HG03469 (cell line): Measurements from ENCODE around the gene ADAMTS19.
"Not testable (repeated sequence)": the region's sequence is repeated elsewhere in the genome, so short reads cannot be mapped to it uniquely, and the experiment has no call there.

ENCODE experiments used
- ATAC-seq: cut with Tn5 transposase; IDR thresholded peaks from one replicate; pipeline ENCODE4 v1.9.1; 2021; ENCODE audit warnings: mild to moderate bottlenecking, moderate library complexity, moderate number of reproducible peaks; ENCODE audit not compliant: unreplicated experiment

The ADAMTS19 gene

DNA sequence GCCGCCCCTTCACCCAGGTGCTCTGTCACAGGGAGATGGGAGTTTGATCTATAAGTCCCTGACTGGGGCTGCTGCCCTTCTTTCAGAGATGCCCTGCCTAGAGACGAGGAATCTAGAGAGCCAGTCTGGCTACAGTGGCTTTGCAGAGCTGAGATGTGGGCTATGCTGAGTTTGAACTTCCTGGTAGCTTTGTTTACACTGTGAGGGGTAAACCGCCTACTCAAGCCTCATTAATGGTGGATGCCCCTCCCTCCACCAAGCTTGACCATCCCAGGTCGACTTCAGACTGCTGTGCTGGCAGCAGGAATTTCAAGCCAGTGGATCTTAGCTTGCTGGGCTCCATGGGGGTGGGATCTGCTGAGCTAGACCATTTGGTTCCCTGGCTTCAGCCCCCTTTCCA lies 124.4 kb downstream of the ADAMTS19 start:
- not testable (repeated sequence) for ATAC-seq

DNA sequence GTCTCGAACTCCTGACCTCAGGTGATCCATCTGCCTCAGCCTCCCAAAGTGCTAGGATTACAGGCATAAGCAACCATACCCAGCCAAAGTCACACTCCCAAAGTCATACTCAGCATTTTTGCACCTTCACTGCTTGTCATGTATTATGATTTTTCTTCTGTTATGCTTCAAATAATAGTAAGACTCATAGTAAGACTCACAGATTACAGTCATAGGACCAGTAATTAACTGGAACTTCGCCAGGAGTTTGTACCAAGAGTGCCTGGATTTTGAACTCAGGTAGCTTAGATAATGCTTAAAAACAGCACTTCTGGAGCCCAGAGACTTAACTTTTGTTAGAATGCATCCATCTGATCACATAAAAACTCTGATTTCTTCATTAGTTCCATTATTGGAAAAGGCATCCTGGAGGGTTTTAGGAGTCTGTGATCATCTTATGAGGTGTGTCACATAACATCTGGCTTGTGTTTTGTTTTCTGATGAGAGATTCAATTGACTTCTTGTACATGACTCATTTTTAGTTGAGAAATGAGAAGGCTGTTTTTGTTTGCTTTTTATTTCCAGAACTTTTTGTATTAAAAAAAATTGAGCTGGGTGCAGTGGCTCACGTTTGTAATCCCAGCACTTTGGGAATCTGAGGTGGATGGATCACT lies 131.5 kb downstream of the ADAMTS19 start:
- no peak for ATAC-seq

DNA sequence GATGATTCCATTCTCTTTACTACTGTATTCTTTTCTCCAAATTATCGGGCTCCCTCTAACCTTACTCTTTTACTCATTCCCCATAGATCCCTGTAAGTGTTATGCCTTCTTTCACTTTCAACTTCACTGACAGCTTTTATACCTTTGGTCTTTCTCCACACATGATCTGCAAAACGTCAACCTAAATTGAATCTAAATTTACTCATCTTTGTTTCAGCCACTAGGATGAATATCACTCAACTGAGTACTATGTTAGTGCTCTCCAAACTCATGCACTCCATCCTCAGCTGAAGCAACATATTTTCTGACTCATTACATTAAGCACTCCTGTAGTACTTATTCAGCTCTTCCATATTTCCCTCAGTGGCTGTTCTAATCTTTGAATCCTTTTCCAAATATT lies 133.4 kb downstream of the ADAMTS19 start:
- no peak for ATAC-seq

DNA sequence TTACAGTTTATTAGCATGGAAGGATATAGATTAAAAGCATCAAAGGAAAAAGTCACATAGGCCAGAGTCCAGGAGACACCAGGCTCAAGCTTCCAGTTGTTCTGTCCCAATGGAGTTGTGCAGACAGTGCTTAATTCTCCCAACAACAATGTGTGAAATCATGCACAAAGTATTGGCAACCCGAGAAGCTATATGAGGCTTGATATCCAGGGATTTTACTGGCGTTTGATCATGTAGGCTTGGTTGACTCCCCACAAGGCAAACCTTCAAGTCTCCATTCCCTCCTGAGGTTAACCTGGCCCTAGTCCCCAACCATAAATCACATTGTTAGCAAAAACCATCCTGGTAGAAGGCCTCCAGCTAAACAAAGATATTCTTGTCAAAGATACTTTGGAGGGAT lies 141.5 kb downstream of the ADAMTS19 start:
- no peak for ATAC-seq

DNA sequence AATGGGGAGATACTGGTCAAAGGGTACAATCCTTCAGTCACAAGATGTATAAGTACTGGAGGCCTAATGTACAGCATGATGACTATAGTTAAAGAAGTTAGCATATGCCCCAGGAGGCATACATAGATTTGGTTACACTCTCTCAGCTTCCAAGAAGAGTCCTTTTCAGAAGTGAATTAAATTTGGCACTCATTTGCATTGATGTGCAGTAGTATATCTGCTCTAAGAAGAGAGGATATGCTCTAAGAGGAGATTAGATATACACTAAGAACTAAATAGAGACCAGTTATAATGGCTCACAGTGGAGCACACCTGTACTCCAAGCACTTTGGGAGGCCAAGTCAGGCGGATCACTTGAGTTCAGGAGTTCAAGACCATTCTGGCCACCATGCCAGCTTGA lies 148.3 kb downstream of the ADAMTS19 start:
- ATAC-seq: no peak

DNA sequence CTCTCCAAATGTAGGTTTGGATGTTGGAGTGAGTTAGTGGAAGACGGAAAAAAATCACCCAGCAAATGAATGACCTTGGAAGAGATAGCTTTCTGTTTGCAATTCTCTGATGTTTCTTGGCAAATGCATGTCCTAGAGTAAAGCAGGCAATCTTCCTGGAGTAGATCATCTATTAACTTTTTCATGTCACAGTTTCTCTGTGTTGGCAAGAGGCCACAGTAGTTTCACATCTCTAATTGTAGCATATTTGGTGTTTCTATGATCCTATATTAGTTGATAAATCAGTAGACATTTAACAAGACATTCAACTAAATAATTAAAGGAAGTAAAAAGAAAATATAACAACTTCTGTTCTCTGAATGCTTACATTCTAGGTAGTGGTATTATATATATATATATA lies 149.6 kb downstream of the ADAMTS19 start:
- peak; percentile 72 for ATAC-seq

DNA sequence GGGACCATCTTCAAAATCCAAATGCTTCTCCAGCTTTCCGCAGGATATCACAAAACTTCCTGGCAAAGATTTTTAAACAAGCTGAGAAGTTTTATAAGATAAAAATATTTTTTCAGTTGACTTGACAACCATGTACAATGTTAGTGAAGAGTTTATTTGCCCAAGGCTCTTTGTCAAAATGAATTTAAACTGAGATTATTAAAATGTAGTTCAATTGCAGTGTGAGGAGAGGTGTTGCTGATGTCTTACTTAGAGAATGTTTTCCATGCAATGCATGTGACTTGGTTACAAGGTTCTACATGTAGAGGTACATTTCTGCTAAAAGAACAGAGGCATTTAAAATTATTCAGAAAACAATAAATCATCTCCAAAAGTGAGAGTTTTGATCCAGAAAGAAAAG lies 156.4 kb downstream of the ADAMTS19 start:
- ATAC-seq: no peak

DNA sequence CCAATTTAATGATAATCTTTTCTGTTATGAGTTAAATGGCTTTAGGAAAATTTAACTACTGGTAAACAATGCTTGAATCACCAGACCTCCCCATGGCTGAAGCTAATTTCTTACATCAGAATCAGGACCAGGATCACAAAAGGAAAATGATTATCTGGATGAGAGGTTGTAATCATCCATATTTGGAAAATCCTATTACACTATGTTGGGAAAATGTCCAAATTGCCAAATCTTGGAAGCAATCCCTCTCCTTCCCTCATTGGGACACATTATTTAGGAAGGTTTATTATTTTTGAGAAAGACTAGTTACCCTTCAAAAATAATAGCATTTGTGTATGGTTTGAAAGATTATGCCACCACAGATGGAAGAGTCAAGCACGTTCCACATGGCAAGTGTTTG lies 157.1 kb downstream of the ADAMTS19 start:
- no peak for ATAC-seq

DNA sequence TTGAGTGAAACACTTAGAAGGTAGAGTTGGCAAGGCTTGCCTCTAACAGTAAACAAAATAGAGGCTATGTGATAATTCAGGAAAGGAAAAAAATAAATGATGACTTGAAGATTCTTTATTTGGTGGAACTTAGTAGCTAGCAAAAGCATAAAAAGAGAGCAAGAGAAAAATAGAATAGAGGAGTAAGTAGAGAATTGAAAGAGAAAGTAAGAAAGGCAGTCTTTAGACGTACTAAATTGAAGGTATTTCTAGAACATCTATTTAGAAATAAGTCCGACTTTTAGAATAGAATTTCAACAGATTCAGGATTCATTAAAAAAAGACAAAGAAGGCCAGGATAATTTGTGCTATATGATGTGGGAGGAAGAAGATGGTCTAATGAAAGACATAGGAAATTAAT lies 159.7 kb downstream of the ADAMTS19 start:
- ATAC-seq: no peak

DNA sequence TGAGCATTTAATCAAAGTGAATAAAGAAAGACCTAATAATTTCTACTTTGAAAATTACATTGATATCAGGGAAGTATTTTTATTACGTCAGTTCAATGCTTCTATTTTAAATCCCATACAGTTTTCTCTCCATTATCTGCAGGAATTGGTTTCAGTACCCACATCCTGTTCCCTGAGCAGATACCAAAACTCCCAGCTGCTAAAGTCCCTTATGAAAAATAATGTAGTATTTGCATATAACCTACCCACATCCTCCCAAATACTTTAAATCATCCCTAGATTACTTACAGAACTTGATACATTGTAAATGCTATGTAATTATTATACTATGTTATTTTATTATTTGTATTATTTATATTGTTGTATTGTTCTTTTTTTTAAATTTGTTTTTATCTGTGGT lies 162.4 kb downstream of the ADAMTS19 start:
- ATAC-seq: no peak

DNA sequence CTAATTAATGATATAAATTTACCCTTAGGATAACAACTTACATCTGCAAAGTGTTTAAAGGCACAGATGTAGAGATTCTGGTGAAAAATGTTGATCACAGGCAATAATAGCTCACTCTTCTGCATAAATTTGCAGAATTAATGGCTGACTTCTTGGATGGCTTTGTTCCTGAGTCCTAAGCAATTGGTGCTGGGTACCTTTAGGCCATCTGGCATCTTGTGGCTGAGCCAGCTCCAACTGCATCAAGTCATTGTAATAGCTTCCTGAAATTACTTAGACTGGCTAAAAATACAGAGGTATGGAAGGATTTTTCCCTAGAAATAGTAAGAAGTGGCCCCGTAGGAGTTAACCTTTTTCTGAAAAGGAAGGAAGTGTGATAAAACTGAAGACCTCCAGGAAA lies 169.5 kb downstream of the ADAMTS19 start:
- ATAC-seq: no peak

DNA sequence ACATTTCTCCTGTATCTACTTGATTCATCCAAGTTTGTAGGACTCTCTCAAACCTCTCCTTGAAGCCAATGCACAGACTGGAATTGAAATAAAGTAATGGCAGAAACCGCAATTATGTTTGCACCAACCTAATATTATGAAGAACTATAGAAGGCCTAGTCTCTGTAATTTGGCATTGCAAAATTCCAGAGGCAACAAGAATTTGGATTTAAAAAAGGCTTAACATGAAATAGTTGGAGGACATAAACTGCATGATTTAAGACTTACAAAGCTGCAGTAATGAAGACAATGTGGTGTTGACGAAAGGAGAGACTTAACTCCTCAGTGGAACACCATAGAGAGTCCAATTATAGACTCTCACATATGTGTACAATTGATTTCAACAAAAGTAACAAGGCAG lies 170.0 kb downstream of the ADAMTS19 start:
- no peak for ATAC-seq

DNA sequence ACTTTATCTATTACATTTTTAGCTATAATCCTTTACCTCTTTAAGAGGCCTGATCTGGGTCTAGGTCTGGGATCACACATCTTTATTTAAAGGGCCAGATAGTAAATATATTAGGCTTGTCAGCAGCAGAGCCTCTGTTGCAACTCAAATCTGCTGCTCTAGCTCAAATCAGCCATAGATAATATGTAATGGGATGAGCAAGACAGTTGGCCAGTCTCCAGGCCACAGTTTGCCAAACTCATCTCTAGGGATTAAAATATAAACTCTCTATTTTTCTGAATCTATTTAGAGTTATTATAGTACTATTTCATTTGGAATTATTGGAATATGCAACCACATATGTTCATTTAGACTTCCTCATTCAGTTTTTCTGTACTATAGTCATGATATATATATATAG lies 171.9 kb downstream of the ADAMTS19 start:
- no peak for ATAC-seq

DNA sequence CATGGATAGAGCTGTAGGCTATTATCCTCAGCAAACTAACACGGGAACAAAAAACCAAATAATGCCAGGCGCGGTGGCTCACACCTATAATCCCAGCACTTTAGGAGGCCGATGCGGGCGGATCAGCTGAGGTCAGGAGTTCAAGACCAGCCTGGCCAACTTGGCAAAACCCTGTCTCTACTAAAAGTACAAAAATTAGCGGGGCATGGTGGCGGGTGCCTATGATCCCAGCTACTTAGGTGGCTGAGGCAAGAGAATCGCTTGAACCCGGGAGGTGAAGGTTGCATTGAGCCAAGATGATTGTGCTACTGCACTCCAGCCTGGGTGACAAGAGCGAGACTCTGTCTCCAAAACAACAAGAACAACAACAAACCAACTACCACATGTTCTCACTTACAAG lies 177.4 kb downstream of the ADAMTS19 start:
- not testable (repeated sequence) for ATAC-seq

DNA sequence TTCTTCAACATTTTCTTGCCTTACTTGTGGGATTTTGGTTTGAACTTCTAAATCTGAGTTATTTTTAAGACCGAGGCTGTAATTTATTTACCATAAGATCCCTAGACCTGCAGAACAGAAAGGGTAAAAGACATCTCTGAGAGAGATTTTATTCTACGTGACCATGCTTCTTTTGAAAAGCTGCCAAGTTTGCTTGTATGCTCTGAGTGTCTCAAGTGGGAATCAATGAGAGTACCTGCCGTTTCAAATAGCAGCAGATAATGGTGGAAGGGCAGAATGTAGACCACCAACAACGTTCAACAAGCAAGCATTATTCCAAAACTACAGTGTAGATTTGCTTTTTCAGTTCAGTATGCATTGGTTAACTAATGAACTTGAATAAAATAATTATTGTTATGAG lies 179.2 kb downstream of the ADAMTS19 start:
- no peak for ATAC-seq

DNA sequence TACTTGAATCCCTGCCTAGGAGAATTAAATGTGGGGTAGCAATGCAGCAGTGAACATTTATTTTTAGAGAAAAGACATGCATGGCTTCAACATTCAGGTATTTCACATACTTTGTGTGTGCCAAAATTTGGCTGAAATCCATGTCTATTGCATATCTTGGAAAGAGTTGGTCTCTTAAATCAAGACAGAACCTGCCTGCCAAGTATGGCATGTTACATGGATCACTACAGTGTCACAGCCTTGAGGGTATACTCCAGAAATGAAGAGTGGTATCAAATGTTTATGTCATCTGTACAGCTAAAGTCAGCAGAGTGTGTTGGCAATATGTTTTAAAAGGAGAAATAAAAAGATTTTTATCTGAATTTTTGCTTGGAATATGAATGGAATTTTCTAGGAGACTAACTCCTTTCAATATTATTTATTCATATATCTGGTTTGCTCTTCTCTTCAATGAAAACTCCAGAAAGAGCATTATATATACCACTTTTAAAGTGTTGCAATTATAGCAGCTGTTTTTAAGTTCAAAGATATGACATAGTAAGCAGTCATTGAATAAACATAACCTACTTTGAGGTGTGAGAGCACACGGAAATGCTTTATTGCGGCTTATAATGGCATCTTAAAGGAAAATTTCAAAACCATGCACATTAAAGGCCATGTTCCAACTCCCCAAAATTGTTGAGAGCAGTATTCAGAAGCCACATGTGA lies 192.4 kb downstream of the ADAMTS19 start:
- no peak for ATAC-seq

DNA sequence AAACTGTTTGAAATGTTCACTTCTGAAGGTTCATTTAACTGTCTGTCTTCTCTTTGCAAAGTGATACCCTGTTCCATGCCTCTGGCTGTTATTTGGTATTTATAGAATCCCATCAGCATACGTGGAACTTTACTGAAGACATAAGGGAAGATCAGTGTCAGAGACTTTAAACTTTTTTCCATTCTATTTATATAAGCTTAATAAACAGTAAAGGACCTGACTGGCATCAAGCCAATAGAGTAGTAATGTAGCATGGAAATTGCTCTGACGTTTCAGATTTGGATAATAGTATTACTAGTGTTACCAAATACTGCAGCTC lies 192.9 kb downstream of the ADAMTS19 start:
- no peak for ATAC-seq

DNA sequence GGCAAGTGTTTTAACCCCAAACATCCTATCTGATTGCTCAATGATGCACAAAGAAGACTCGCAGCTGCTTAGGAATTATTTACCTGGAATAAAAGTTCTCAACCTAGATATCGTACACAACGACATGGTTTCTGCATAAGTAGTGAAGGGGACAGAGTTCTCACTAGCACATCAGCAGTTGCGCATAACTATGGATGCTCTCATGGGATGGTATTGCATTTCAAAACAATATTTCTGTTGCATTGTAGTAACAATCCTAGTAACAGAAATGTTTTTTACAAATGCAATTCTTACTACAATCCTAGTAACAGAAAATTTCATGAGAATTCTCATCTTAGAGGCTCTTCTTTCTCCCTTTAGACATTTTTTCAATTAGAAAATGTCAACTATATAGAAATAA lies 193.3 kb downstream of the ADAMTS19 start:
- ATAC-seq: no peak

DNA sequence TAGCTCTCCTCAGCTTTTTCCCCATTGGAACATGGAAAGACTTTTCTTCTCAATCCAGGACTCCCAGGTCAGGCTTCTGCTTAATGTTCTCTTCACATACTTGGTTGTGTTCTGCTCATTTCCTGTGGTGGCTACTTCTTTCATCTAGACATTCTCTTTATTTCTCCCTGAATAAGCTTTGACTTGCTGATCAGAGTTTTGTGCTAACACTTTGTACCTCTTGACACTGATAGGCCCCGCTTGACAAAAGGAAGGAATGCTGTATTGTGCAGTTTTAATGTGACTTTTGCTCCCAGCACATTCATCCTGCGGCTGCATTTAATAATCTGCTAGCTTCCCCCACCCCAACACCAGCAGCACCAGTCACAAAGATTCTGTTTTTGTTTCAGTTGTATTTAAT lies 196.9 kb downstream of the ADAMTS19 start:
- ATAC-seq: no peak

DNA sequence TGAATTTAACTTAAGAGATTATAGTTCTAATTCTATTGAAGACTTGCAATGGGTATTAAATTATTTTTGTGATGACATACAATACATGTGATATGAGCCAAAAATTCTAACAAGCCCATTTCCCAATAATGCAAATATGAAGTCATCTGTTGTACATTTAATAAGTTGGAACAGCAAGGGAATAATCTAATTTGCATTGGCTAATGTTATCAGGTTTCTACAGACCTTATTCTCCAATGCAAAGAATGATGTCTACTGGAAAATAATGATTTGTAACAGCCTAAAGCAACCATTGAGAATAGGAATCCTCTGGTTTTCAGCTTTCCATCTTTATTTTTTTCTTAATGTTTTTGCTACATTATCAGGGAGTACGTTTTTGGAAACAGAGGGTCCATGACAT lies 198.7 kb downstream of the ADAMTS19 start:
- ATAC-seq: no peak

DNA sequence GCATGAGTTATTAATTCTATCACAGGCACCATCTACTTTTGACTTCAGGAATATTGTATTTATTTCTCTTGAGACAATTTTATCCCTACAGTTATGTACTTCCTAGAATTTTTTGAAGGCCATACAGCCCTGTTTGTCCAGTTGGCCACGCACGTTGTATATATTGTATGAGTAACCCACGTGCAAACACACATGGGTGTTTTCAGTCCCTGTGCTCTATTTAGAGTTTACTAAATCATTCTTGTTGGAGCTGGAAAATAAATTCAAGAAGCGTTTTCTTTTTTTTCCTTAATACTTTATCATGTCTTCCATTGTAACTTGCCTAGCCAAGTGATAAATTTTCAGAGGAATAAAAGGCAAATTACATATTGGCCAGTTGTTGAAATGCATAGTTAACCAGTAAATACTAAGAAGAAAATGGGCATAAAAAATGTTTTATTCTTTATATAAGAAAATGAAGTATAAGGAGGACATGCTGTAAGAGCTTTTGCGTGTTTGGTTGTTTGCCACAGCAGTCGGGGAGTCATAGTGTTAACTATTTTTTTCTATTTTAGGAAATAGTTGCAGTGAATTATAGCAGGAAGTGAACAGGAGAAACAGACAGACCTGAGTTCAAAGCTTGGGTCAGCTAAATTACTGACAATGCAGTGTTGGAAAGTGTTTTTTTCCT lies 201.4 kb downstream of the ADAMTS19 start:
- ATAC-seq: no peak

DNA sequence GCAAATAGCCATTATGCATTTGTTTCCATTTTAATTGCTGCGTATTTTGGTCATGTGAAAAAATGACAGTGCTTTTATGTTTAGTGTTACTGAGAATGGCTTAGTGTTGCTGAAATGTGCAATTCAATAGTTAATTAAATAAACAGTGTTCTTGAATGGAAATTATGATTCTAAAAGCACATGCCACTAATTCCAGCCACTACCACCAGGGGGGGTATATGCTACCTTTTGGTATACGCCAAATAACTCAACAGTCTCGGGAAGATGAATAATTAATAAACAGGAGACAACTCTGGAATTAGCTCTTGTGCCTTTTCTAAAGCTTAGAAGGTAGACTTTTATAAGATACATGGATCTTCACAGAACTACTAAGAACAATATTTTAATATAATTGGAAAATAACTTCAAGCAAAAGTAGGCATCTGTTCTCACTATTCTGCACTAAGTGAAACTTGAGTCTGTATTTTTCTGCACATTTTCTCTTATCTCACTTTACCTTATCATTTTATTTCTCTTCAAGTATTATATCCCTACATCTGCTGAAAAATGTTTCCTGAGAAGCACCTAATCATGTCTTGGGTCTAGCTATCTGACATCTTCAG lies 204.3 kb downstream of the ADAMTS19 start:
- peak; percentile 64 for ATAC-seq
